SK-N-SH treated with all-trans-retinoic acid at 6 μM for 48 hours (cell line): ENCODE measurements around the gene ADSS1.

Experiments used
- CREB5 ChIP-seq: fragments of 250-450 bp; sonication (Bioruptor Pico); IDR thresholded peaks from 2 replicates; pipeline ENCODE4 v1.5.1; 2020; ENCODE audit warnings: low read depth, mild to moderate bottlenecking, moderate library complexity
- ESRRG ChIP-seq: fragments of 250-450 bp; sonication (Bioruptor Pico); IDR thresholded peaks from 2 replicates; pipeline ENCODE4 v1.6.1; 2021; ENCODE audit warnings: mild to moderate bottlenecking
- SNAI2 ChIP-seq: fragments of 250-450 bp; sonication (Bioruptor Pico); IDR thresholded peaks from 2 replicates; pipeline ENCODE4 v1.5.0; 2020; ENCODE audit warnings: mild to moderate bottlenecking, moderate library complexity
- TCF4 ChIP-seq: fragments of 250-450 bp; sonication (Bioruptor Pico); IDR thresholded peaks from 2 replicates; pipeline ENCODE4 v1.8.0; 2021; ENCODE audit warnings: mild to moderate bottlenecking, moderate library complexity, borderline replicate concordance
- ZFP30 ChIP-seq: fragments of 450-650 bp; formaldehyde crosslinking; IDR thresholded peaks from 2 replicates; pipeline ENCODE4 v1.5.0; 2022; ENCODE audit warnings: mild to moderate bottlenecking, moderate library complexity
- ZNF70 ChIP-seq: fragments of 450-650 bp; formaldehyde crosslinking; IDR thresholded peaks from 2 replicates; pipeline ENCODE4 v1.5.0; 2020; ENCODE audit warnings: mild to moderate bottlenecking, moderate library complexity

- TF ChIP-seq CREB5 (CRISPR knock-in tag) (no peak), TCF4 (CRISPR knock-in tag) (no peak), ESRRG (CRISPR knock-in tag) (no peak), SNAI2 (CRISPR knock-in tag) (no peak), ZNF70 (no peak), ZFP30 (CRISPR knock-in tag) (no peak)
Measured at GRCh38 chr14:104768437-104769323, 44.7 kb downstream of the ADSS1 start.
